Heart left ventricle (tissue), 16 donors: ENCODE results near the gene ABTB1. TPM values are rescaled to one million over a fixed set of nuclear protein-coding genes. Genes with fewer than 3 reads are reported as not detected.

ENCODE experiments used
- ATAC-seq, 4 donors: fragments of 200-7000 bp; cut with Tn5 transposase; one replicate each; pipeline ENCODE4 v1.9.1; 2020 to 2022; ENCODE audit warnings: moderate library complexity in 4 of 4, mild to moderate bottlenecking in 3 of 4, moderate number of reproducible peaks in 1 of 4
- DNase-seq, 5 donors: peaks; one replicate each; pipeline ENCODE4 v3.0.0-alpha.2; 2020
- H3K27ac ChIP-seq, 12 donors: fragments of 200-600 bp; sonication (generic) in 4 of 12; one replicate each; pipeline versions ENCODE4 v1.5.0 to v1.8.0; 2016 to 2022; ENCODE audit warnings: mild to moderate bottlenecking in 2 of 12
- H3K27me3 ChIP-seq, 9 donors: fragments of 200-600 bp; sonication (generic) in 2 of 9; one replicate each; pipeline versions ENCODE4 v1.5.1 to v1.8.0; 2016 to 2022; ENCODE audit warnings: mild to moderate bottlenecking in 3 of 9
- H3K36me3 ChIP-seq, 9 donors: fragments of 200-600 bp; sonication (generic) in 2 of 9; one replicate each; pipeline versions ENCODE4 v1.5.0 to v1.8.0; 2018 to 2022; ENCODE audit warnings: mild to moderate bottlenecking in 2 of 9
- H3K4me1 ChIP-seq, 12 donors: fragments of 200-600 bp; sonication (generic) in 4 of 12; one replicate each; pipeline versions ENCODE4 v1.5.0 to v1.8.0; 2016 to 2022; ENCODE audit warnings: mild to moderate bottlenecking in 3 of 12
- H3K4me3 ChIP-seq, 12 donors: fragments of 200-600 bp; sonication (generic) in 4 of 12; one replicate each; pipeline versions ENCODE4 v1.5.0 to v1.8.0; 2017 to 2022; ENCODE audit warnings: mild to moderate bottlenecking in 9 of 12, moderate library complexity in 4 of 12
- H3K9me3 ChIP-seq, 12 donors: fragments of 200-600 bp; sonication (generic) in 4 of 12; one replicate each; pipeline versions ENCODE4 v1.5.0 to v1.8.0; 2016 to 2022; ENCODE audit warnings: mild to moderate bottlenecking in 1 of 12
- CTCF ChIP-seq, 12 donors: fragments of 200-600 bp; sonication (generic) in 4 of 12; IDR thresholded peaks; one replicate each; pipeline versions ENCODE4 v1.5.0 to v1.8.0; 2018 to 2022; ENCODE audit warnings: antibody characterized with exemption in 12 of 12, mild to moderate bottlenecking in 5 of 12
- POLR2A ChIP-seq, 2 donors: fragments of 450-650 bp; IDR thresholded peaks; one replicate each; pipeline ENCODE4 v1.6.1; 2017; ENCODE audit warnings: antibody characterized with exemption in 2 of 2, mild to moderate bottlenecking in 2 of 2, moderate library complexity in 2 of 2
- WGBS, 4 donors: extraction: QIAGEN DNeasy Blood & Tissue Kit in 2 of 4; methylation state at CpG; one replicate each; pipeline versions ENCODE4 v1.1.5 to v1.1.7; 2013 to 2018; 5-methylcytosine and 5-hydroxymethylcytosine counted together
- intact Hi-C, 10 donors: fragments of 100-400 bp; cut with DNase I; formaldehyde crosslinking; loops; one replicate each; pipeline versions ENCODE4 v1.11.1 to v1.14.2; 2022
- polyA plus RNA-seq, 2 donors: library from polyadenylated mRNA; stranded (reverse); fragments of 200-250 nt; gene quantifications; one replicate each; pipeline ENCODE4 v1.2.3, GENCODE V29; 2013
- total RNA-seq, 9 donors: library from RNA; depleted of rRNA in 2 of 9; stranded (reverse); fragments of >200 nt in 2 of 9; fragmentation: NEBNext Ultra II Directional in 3 of 9; extraction: Animal tissue kit (Norgen Biotek cat#: 25700) in 3 of 9; gene quantifications; one replicate each; pipeline versions ENCODE4 v1.1.0 to v1.2.4, GENCODE V29; 2016 to 2023
- donor health status: ischemic (EF 13 %, LVEDD 7.1; RV severe dilation, severe dysfunction).
- donor health status: healthy with polysubstance abuse.
- donor health status: DM: no; HTN: yes; CAD: no.
- donor health status: DM: no; HTN: no; CAD: no.
- donor health status: ischemic (EF 25% LVEDD 6.9; RV normal size, moderate dysfunction).
- donor health status: ischemic (EF 25% LVEDD 5.7; RV mildly dilated, moderate dysfunction).
- donor health status: healthy.
- donor health status: DM: yes; HTN: yes; CAD: no.
- donor health status: ischemic (EF 35%, LVEDD 5.7; RV mildly dilated, moderate dysfunction).
- donor health status: nonischemic (EF 11% LVEDD 7.7; RV severe dilation, severe dysfunction).
- donor health status: DM: yes; HTN: yes; CAD: no.
- donor health status: PGD.
- donor health status: ischemic (EF 29% LVEDD 5.4; RV normal size, mild dysfunction).
- donor health status: nonischemic (EF 23%, LVEDD 6.1; RV moderate dilation, normal function).

The ABTB1 gene
- total and polyA plus RNA-seq, 11 donors, result 15.4 to 39.3 (median 30.9) TPM

DNA sequence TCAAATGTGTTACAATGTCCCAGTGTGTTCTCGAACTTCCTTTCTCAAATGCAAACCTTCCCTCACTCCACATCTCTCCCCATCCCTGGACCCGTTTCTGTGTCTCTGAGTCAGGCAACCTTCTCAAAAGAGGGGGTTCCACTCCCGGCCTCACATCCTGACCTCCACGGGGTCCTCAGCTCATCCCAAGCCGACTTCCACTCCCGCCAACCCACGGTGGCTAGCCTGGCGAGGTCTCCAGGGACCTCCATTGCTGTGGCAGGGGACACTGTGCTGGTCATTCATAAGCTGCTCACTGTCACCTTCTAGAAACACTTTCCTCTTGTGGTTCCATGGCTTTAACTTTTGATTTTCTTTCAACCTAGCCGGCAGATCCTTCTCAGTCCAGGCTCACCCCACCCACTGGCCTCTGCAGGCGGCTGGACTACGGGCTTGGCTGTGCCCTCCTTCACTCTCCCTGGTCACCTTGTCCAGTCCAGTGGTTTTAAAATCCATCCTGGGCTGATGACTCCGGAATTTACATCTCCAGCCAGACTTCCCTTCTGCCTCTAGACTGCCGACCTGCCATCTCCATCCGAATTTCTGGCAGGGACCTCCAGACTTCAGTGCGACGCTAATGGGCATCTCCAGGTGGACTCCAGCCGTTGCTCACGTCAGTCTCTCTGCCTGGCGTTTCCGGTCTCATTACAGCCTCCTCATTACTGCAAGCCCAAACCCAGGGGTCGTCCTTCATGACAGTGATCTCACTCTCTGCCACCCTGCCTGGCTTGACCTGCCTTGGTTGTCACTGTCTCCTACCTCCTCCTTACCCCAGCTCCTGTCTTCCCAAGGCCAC, 20.0 kb downstream of the ABTB1 start:
- ATAC-seq, result no peak
- Histone ChIP-seq H3K9me3 (no peaks in the 10 kb centered on the region), H3K27ac (peak overlapping the region in 7 of 12 donors; percentile 1 to 61 (median 33)), H3K36me3 (peaks cover 0 to 60% (median 42%) of the 10 kb centered on the region in 9 donors), H3K27me3 (no peaks in the 10 kb centered on the region), H3K4me3 (no peak overlapping the region), H3K4me1 (peaks cover 3 to 77% (median 37%) of the 10 kb centered on the region in 12 donors)
- TF ChIP-seq POLR2A (IDR thresholded peaks at IDR 0.05), result no peak
- TF ChIP-seq CTCF (IDR thresholded peaks at IDR 0.05), result no peak
- peak in 3 of 5 donors; percentile 11 to 44 (median 16) for DNase-seq
- intact Hi-C loops, result loop anchor here in 5 of 10 donors (5.0 kb wide), 3 partner anchors 130 to 270 kb away; partner anchors contain the start of gene MGLL (in 3 of the 5)
- WGBS, 4 donors, result 83 to 90% (median 86%) methylated on average over 21 of the region's 21 CpGs

GRCh38 chr3:127693336-127693843, 20.6 kb downstream of the ABTB1 start:
- DNase-seq (peak in 3 of 5 donors; percentile 7 to 13 (median 13)), ATAC-seq (no peak)
- TF ChIP-seq POLR2A (IDR thresholded peaks at IDR 0.05) (no peak), CTCF (IDR thresholded peaks at IDR 0.05) (no peak)
- peaks cover 3 to 77% (median 40%) of the 10 kb centered on the region in 12 donors for H3K4me1 ChIP-seq
- intact Hi-C loops, result loop anchor here in 5 of 10 donors (5.0 kb wide), 3 partner anchors 129 to 269 kb away; partner anchors contain the start of gene MGLL (in 3 of the 5)
- peak overlapping the region in 5 of 12 donors; percentile 17 to 52 (median 33) for H3K27ac ChIP-seq
- peaks cover 0 to 60% (median 42%) of the 10 kb centered on the region in 9 donors for H3K36me3 ChIP-seq
- WGBS, 4 donors, result 89 to 93% (median 90%) methylated on average over 7 of the region's 7 CpGs
- H3K9me3 ChIP-seq, result no peaks in the 10 kb centered on the region
- H3K4me3 ChIP-seq, result no peak overlapping the region
- no peaks in the 10 kb centered on the region for H3K27me3 ChIP-seq

DNA sequence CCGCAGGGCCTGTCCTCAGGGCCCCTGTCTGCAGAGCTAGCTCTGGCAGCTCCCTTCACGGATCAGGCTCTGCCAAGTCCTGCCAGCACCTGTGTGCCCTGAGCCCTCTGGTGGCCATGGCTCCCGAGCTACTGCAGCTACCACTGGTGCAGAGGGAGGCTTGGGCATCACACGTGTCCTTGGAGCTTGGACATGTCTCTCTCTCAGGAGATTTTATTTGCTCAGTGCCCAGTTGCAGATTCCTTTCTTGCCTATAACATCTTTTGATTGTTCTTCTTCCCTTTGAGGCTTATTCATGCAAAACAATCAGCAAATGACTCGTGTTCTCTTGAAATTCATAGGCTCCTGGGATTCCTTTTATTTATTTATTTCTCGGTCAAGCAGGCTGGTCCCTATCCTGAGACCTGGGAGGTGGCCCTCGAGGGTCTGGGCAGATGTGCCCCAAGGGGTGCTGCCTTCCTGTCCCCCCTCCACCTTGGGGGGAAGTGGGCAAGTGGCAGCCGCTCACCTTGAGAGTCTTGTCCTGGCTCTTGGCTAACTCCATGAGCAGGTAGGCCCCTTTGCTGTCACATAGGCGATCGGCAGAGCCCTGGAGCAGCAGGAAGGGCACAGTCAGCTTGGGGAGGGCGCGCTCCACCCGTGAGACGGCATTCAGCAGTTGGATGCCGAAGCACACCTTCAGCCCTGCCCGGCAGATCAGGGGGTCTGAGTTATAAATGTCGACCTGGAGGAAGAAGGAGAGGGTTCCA, 21.9 kb downstream of the ABTB1 start:
- no peaks in the 10 kb centered on the region for H3K27me3 ChIP-seq
- intact Hi-C loops, result loop anchor here in 7 of 10 donors (5.0 kb wide), 4 partner anchors 53 to 268 kb away; partner anchors contain the start of gene MGLL (in 5 of the 7)
- DNase-seq, result peak; percentile 64 to 88 (median 81)
- 73 to 75% (median 74%) methylated on average over 16 to 17 of the region's 17 CpGs for WGBS, 4 donors
- peaks cover 0 to 52% (median 34%) of the 10 kb centered on the region in 9 donors for H3K36me3 ChIP-seq
- no peaks in the 10 kb centered on the region for H3K9me3 ChIP-seq
- H3K27ac ChIP-seq, result peak overlapping the region in 9 of 12 donors; percentile 7 to 95 (median 32)
- no peak for TF ChIP-seq POLR2A (IDR thresholded peaks at IDR 0.05)
- peak; percentile 25 to 62 (median 38) for TF ChIP-seq CTCF (IDR thresholded peaks at IDR 0.05)
- peaks cover 9 to 79% (median 49%) of the 10 kb centered on the region in 12 donors for H3K4me1 ChIP-seq
- no peak overlapping the region for H3K4me3 ChIP-seq
- peak in 3 of 4 donors; percentile 14 to 46 (median 39) for ATAC-seq
